ENCODE results near the gene TMEM181.
"Not testable (repeated sequence)": the region's sequence is repeated elsewhere in the genome, so short reads cannot be mapped to it uniquely, and the experiment has no call there.

The TMEM181 gene

GRCh38 chr6:158644231-158645063 lies 84.6 kb downstream of the TMEM181 start, which contains the start of gene DYNLT1:
DYNLT1 (minus strand) TSS chr6:158644743; CDS start chr6:158644708, 35 bp downstream.
- TF ChIP-seq CTCF (IDR thresholded peaks at IDR 0.05; ENCODE audit: low read depth, low read length) = no peak
- H3K4me3 ChIP-seq (ENCODE audit: low read depth, low read length) = peak within 1 kb of the TSS; percentile 92

- H3K4me3 ChIP-seq (ENCODE audit: low read depth, low read length) = peak overlapping the region; percentile 92
These were observed 85.5 kb downstream of the TMEM181 start for GRCh38 chr6:158645064-158646022.

GRCh38 chr6:158646023-158646910 lies 86.4 kb downstream of the TMEM181 start:
- no peak for TF ChIP-seq CTCF (IDR thresholded peaks at IDR 0.05; ENCODE audit: low read depth, low read length)
- H3K4me3 ChIP-seq (ENCODE audit: low read depth, low read length) = no peak overlapping the region

More at GRCh38 chr6:158645064-158646022, 85.5 kb downstream of the TMEM181 start:
- TF ChIP-seq CTCF (IDR thresholded peaks at IDR 0.05; ENCODE audit: low read depth, low read length) = no peak

GRCh38 chr6:158647501-158647900 lies 87.6 kb downstream of the TMEM181 start:
- no peak for TF ChIP-seq CTCF (IDR thresholded peaks at IDR 0.05; ENCODE audit: low read depth, low read length)
- H3K4me3 ChIP-seq (ENCODE audit: low read depth, low read length) = no peak overlapping the region

GRCh38 chr6:158648682-158649131 lies 88.8 kb downstream of the TMEM181 start:
- H3K4me3 ChIP-seq (ENCODE audit: low read depth, low read length) = no peak overlapping the region
- no peak for TF ChIP-seq CTCF (IDR thresholded peaks at IDR 0.05; ENCODE audit: low read depth, low read length)

GRCh38 chr6:158649289-158650143 lies 89.6 kb downstream of the TMEM181 start, which contains the start of gene SYTL3:
SYTL3 (plus strand) TSS chr6:158650054; CDS start chr6:158663269, 13,215 bp downstream.
- TF ChIP-seq CTCF (IDR thresholded peaks at IDR 0.05; ENCODE audit: low read depth, low read length) = no peak
- H3K4me3 ChIP-seq (ENCODE audit: low read depth, low read length) = no peak within 1 kb of the TSS

GRCh38 chr6:158651981-158652737 lies 92.3 kb downstream of the TMEM181 start:
- H3K4me3 ChIP-seq (ENCODE audit: low read depth, low read length) = not testable (repeated sequence)

Data from WI38 (cell line).